ENCODE measurements around the gene MYCBPAP.
A peak's percentile ranks its signal among the peaks of the same experiment; 100 is the strongest.

Gene MYCBPAP, protein sequence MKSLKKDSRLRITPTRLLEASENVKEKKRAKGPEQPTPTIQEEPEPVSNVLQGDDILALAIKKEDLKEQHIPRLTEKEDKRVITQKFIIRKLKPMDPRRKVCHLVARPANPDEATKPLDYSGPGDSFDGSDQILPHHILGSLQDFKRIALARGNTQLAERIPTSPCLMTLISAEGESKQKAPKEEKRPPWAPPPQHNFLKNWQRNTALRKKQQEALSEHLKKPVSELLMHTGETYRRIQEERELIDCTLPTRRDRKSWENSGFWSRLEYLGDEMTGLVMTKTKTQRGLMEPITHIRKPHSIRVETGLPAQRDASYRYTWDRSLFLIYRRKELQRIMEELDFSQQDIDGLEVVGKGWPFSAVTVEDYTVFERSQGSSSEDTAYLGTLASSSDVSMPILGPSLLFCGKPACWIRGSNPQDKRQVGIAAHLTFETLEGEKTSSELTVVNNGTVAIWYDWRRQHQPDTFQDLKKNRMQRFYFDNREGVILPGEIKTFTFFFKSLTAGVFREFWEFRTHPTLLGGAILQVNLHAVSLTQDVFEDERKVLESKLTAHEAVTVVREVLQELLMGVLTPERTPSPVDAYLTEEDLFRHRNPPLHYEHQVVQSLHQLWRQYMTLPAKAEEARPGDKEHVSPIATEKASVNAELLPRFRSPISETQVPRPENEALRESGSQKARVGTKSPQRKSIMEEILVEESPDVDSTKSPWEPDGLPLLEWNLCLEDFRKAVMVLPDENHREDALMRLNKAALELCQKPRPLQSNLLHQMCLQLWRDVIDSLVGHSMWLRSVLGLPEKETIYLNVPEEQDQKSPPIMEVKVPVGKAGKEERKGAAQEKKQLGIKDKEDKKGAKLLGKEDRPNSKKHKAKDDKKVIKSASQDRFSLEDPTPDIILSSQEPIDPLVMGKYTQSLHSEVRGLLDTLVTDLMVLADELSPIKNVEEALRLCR

DNA sequence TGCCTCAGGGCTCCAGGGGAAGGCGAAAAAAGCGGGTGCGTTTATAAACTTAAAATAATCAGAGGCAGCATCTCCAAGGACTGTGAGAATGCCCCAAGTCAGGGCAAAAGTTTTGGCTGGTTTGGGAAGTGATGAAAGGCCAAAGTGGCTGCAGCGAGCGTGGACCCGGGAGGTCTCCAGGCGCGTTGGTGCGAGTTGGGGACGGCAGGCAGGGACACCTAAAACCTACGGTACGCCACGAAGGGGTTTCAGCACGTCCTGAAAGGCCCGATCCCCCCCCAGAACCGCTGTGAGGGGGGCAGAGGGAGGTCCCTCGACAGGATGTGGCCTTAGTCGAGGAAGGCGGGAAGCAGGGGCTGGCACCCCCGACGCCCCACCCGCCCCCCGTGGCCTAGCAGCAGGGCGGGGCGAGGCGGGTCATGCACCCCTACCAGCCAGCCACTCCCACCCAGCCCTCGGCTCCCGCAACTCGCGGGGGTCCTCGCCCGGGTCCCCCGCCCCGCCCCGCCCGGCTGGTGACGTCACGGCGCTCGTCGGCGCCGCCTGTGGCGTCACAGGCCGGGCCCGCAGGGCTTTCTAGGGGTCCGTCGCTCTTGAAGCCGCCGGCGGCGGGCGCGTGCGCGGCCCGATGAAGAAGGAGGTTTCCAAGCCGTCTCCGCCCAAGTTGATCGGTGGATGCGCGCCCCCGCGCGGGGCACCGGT, at the start of gene MYCBPAP:
Gene MYCBPAP, plus strand, starts transcription at position 569 of the 702 bp plus-strand sequence. CDS start 236 bp downstream, outside the sequence.
- peak; percentile 59 to 65 for DNase-seq (ENCODE audit: low read depth in 2 of 2)

DNA sequence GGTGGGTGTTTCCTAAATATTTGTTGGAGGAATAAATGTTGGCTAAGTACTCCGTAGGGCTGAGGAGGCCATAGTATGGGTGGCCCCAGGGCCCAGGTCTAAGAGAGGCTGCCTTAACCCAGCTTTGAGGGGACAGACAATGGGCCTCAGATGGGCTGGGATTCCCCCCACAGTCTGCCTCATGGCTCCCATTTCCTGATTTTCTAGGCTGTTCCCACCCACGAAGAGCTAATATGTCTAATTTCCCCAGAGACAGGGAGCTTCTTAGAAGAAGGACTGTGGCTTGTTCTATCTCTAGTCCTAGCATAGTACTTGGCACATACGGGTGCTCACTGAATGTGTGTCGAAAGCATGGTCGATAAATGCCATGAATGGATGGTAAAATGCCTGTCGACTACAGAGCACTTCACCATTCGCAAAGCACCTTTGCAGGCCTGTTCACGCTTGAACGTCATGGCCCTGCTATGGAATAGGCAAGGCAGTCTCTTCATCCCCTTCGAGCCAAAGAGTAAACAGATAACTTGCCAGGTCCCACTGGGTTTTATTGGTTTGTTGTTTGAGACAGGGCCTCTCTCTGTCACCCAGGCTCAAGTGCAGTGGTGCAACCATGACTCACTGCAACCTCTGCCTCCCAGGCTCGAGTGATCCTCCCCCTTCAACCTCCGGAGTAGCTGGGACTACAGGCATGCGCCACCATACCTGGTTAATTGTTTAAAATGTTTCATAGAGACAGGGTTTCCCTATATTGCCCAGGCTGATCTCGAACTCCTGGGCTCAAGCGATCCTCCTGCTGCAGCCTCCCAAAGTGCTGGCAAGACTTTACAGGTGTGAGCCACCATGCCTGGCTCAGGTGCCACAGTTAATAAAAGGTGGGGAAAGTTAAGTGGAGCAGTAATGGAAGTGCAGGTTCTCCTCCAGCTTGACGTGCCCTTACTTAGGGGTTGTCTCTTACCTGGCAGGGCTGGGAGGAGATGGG, 49.2 kb upstream of the MYCBPAP start:
- DNase-seq (ENCODE audit: low read depth in 2 of 2), result no peak

DNA sequence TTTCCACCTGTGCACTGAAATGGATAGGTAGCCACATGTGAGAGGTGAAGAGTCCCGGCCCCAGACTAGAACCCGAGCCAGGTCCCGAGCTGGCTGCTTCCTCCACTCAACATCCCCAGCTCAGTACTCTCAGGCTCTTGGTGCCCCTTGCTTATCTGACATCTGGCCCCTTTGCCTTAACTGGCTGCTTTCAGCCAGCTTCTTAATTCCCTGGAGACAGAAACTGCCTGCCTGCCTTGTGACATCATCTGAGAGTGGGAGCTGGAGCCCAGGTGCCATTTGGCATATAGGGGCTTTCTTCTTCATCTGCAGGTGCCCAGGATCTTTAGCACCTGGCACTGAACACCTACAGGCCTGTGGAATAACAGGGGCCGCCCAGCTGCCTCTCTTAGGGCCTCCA, 48.5 kb upstream of the MYCBPAP start:
- no peak for DNase-seq (ENCODE audit: low read depth in 2 of 2)

GRCh38 chr17:50460831-50461526, 47.3 kb upstream of the MYCBPAP start:
- DNase-seq (ENCODE audit: low read depth in 2 of 2), result no peak

DNA sequence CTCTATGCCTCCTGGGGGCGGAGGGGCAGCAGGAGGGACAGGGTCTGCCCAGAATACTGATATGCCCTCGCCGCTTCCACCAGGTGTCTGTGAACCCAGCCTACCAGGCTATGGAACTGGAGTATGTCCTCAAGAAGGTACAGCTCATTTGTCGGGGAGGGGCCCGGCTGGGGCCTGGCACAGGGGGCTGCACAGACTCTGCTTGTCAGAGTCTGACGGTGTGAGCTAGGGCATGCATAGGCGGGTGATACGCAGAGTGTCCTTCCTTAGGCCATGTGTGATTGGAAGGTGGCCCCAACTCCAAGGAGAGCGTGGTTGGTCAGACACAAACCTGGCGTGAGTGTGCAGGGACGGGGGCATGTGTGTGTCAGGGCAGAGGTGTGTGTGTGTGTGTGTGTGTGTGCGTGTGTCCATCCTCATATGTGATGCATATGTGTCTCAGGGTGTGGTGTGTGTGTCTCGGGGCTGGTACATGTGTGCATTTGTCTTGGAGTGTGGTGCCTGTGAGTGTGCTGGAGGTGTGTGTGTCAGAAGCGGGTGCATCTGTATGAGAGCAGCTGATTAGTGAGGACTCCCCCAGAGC, 46.6 kb upstream of the MYCBPAP start:
- DNase-seq (ENCODE audit: low read depth in 2 of 2), result no peak

DNA sequence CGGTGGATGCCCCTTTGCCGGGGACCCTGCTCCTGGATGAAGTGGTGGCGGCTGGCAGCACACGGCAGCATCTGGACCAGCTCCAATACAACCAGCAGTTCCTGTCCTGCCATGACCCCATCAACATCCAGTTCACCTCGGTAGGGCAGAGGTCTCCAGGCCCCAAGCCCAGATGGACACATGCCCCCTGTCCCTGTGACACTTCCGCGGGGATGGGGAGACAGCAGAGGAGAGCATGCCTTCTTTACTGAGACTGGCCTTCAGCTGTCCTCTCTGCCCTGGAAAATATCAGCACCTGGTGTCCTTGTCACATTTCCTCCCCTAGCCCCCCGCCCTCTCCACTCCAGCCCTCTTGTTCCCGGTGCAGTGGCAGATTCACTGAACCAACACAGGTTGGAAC, 45.8 kb upstream of the MYCBPAP start:
- no peak for DNase-seq (ENCODE audit: low read depth in 2 of 2)

- no peak for DNase-seq (ENCODE audit: low read depth in 2 of 2)
Observed at GRCh38 chr17:50464121-50464520, 44.1 kb upstream of the MYCBPAP start.

DNA sequence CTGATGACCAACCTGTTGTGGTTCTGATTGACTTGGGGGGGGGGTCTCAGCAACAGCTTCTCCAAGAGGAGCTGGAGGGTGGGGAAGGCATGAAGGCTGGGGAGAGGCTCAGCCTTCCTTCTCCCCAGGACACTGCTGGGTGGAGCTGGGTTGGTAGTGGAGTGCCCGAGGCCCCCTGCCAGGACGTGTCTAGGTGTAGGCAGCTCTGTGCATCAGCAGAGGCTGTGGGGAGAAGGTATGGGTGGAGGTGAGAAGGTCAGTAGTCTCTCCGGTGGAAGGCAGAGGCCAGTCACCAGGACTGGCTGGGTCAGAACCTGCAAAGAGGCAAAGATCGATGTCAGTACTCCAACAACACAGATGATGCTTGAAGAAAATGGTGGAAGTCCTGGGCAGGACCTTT, 43.5 kb upstream of the MYCBPAP start:
- no peak for DNase-seq (ENCODE audit: low read depth in 2 of 2)

- DNase-seq (ENCODE audit: low read depth in 2 of 2), result no peak
Observed at GRCh38 chr17:50465171-50465570, 43.1 kb upstream of the MYCBPAP start.

- no peak for DNase-seq (ENCODE audit: low read depth in 2 of 2)
Observed at GRCh38 chr17:50465635-50466034, 42.6 kb upstream of the MYCBPAP start.

DNA sequence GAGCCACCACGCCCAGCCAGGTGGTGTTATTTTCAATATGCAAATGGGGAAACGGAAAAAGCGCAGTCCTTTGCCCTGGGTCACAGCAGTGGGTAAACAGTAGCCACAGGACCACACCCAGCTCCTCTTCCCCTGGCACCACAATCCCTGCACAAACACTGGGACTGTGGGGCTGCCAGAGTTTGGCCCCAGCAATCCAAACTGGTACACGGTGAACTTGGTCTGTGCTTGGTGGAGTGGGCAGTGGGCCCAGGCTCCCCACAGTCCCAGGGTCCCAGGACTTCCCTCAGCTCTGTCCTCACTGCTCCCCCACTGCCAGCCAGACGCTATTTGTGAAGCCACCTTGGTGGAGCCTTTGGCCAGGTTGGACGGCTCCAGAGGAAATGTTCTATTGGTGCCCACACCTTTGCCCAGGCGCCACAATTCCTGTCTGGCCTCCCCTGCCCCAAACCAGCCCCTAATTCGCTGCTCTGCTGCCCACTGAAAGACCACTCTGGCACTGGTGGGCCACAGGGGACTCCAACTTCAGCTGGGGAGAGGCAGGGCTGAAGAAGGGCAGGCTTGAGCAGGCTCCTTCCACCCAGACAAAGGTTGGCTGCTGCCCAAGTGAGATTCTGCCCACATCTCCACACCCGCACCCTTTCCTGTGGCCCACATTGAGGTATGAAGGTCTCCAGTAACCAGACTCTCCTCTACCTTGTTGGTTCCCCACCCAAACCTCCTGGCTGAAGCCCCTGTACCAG, 41.7 kb upstream of the MYCBPAP start:
- DNase-seq (ENCODE audit: low read depth in 2 of 2), result no peak

DNA sequence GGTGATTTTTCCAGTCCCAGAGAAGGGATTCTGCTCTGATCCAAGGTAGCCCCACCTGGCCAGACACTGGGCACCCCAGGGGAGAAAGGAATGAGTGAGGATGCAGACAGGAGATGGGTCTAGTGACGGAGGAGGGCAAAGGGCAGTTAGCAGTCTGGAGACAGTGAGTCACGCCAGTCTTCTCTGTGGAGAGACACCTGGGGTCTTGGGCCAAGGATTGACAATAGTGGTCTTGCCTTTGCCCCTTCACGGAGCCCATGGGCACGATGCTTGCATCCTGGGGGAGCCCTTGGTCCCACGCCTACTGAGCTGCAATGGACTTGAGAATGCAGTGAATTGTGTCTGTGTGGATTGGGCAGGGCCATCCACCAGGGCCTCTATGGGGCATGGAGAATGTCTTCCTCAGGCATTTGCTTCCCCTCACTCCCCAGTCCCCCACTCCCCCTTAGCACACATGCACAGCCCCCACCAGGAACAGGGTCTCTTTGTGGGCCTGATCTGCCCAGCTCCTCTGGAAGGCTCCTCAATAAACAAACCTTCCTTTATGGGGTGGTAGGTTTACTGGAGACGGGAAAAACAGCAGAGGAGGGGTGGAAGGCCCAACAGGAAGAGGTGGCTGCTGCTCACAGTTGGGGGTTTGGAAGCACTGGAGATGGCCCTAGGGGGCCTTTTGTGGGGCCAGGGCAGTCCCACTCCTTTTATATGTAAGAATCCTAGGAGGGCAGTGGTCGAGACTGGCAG, 41.0 kb upstream of the MYCBPAP start:
- no peak for DNase-seq (ENCODE audit: low read depth in 2 of 2)

DNA sequence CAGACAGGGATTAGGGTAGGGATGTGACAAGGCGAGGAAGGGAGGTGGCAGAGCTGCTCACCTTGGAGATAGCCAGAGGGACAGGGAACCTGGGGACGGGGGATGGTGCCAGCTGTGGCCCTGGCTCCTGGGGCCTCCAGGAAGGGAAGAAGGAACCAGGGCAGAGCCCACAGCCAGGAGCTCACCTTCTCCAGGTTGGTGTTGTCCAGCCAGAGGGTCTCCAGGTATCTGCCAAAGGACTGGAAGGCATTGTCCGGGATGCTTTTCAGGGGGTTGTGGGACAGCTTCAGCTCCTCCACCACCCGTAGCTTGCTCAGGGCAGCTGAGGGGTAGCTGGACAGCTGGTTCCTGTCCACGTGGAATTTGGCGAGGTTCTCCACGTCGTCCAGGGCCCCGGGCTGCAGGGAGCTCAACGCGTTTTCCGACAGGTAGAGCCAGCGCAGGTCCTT, 40.4 kb upstream of the MYCBPAP start:
- DNase-seq (ENCODE audit: low read depth in 2 of 2), result no peak

GRCh38 chr17:50468304-50469207, 39.7 kb upstream of the MYCBPAP start, which contains the start of gene CHAD:
Gene CHAD (minus strand): TSS chr17:50468880. CDS start chr17:50468813, 67 bp downstream.
- no peak for DNase-seq (ENCODE audit: low read depth in 2 of 2)

DNA sequence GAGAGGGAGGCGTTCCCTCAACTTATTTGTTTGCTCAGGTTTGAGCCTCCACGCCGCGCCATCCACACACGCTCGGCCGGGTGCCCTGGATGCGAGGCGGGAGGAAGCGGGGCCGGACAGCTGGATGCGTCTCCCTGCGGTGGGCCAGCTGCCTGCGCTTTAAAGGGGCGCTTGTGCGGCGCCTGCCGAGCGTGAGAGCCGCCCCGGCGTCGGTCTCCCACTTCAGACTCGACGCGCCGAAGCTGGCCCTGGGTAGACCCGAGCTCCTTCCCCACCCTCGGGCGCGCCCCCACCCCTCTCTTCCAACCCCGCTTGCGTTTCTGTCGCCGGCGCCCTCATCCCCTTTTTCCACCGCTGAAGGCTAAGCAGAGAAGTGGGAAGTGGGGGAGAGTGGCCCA, 39.0 kb upstream of the MYCBPAP start:
- no peak for DNase-seq (ENCODE audit: low read depth in 2 of 2)

GRCh38 chr17:50469671-50470305, 38.5 kb upstream of the MYCBPAP start:
- DNase-seq (ENCODE audit: low read depth in 2 of 2), result no peak

DNA sequence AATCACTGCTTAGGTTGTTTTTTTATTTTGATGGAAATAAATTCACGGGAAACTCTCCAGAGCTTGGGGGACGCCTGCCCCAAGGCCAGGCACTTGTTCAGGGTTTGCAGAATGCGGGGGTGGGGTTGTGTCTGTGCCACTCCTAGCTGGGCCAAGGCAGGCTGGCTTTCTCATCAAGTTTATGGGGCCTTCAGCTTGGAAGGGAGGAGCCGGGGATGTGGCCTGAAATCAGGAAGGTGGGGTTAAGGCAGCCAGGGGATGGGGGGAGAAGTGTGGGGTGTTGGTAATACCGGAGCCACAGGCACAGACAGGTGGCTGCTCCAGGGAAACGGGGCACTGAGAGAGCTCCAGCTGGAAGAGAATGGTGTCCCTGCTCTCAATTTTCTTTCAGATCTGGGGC, 37.8 kb upstream of the MYCBPAP start:
- DNase-seq (ENCODE audit: low read depth in 2 of 2), result no peak

Data from fibroblast of skin of left quadriceps (primary cell).